ENCODE results near the gene GATAD2B.

DNA sequence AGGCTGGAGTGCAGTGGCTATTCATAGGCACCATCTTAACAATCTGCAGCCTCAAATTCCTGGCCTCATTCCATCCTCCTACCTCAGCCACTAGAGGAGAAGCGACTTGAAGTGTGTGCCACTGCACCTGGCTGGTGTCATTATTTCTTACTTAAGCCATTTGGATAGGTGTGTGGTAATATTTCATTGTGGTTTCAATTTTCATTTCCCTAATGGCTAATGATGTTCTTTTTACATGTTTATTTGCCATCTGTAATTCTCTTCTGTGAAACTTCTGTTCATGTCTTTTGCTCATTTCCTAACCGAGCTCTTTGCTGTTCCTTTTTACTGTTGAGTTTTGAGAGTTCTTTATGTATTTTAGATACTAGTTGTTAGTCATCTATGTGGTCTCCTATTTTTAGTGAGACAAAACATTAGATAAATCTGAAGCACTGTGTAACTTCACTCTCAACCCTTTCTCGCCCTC lies 80.7 kb downstream of the GATAD2B start:
- TF ChIP-seq, protein P1, sequence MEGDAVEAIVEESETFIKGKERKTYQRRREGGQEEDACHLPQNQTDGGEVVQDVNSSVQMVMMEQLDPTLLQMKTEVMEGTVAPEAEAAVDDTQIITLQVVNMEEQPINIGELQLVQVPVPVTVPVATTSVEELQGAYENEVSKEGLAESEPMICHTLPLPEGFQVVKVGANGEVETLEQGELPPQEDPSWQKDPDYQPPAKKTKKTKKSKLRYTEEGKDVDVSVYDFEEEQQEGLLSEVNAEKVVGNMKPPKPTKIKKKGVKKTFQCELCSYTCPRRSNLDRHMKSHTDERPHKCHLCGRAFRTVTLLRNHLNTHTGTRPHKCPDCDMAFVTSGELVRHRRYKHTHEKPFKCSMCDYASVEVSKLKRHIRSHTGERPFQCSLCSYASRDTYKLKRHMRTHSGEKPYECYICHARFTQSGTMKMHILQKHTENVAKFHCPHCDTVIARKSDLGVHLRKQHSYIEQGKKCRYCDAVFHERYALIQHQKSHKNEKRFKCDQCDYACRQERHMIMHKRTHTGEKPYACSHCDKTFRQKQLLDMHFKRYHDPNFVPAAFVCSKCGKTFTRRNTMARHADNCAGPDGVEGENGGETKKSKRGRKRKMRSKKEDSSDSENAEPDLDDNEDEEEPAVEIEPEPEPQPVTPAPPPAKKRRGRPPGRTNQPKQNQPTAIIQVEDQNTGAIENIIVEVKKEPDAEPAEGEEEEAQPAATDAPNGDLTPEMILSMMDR (IDR thresholded peaks at IDR 0.05; ENCODE audit: poor library complexity), result no peak
- no peak for TF ChIP-seq EZH2 (IDR thresholded peaks at IDR 0.05; ENCODE audit: borderline replicate concordance)

Data from hepatocyte (in vitro differentiated cells).